Stimulated activated naive B cell treated with anti-CD40 and anti-IgM and Interleukin-4, amounts not matched to agents 10 μg/mL and 1 μg/mL and 100 μg/mL, for 72 hours (primary cell): ENCODE results near the gene SYNE2.
A peak's percentile ranks its signal among the peaks of the same experiment; 100 is the strongest.

Source experiments
- ATAC-seq, 2 donors: fragments of 150-1000 bp; cut with Tn5 transposase; replicated peaks; 2 replicates each; pipeline ENCODE4 v1.10.0; 2021; ENCODE audit warnings: moderate library complexity in 1 of 2
- DNase-seq: peaks from one replicate; pipeline ENCODE4 v3.0.0; 2021
- H3K27ac Mint-ChIP-seq: one replicate; pipeline ENCODE4 v1.8.0; 2022; ENCODE audit warnings: mild to moderate bottlenecking, mixed read lengths
- H3K27me3 Mint-ChIP-seq, 2 donors: one replicate each; pipeline ENCODE4 v1.8.0; 2022; ENCODE audit warnings: mixed read lengths in 2 of 2
- H3K36me3 Mint-ChIP-seq, 2 donors: one replicate each; pipeline ENCODE4 v1.8.0; 2022; ENCODE audit warnings: mixed read lengths in 2 of 2, mild to moderate bottlenecking in 1 of 2
- H3K4me1 Mint-ChIP-seq, 2 donors: one replicate each; pipeline ENCODE4 v1.8.0; 2022; ENCODE audit warnings: mixed read lengths in 2 of 2, mild to moderate bottlenecking in 1 of 2
- H3K4me3 Mint-ChIP-seq, 2 donors: one replicate each; pipeline ENCODE4 v1.8.0; 2022; ENCODE audit warnings: mild to moderate bottlenecking in 2 of 2, mixed read lengths in 2 of 2, moderate library complexity in 1 of 2
- H3K9me3 Mint-ChIP-seq, 2 donors: one replicate each; pipeline ENCODE4 v1.8.0; 2022; ENCODE audit warnings: mixed read lengths in 2 of 2, mild to moderate bottlenecking in 1 of 2

The SYNE2 gene

DNA sequence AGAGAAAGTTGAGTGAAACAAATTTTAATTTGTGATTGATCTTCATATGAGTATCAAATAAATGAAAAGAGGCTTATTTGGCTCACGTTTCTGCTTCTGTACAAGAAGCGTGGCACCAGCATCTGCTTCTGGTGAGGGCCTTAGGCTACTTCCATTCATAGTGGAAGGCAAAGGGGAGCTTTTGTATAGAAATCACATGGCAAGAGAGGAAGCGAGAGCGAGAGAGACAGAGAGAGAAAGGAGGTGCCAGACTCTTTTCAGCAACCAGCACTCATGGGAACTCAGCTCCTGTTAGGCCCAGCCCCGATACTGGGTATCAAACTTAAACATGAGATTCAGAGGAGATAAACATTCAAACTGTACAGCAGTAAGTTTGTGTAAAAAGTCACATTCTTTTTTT, 121.4 kb downstream of the SYNE2 start:
- H3K27ac Mint-ChIP-seq, result no peak overlapping the region
- H3K4me3 Mint-ChIP-seq, result no peak overlapping the region
- ATAC-seq, result no peak
- DNase-seq, result no peak
- H3K27me3 Mint-ChIP-seq, result no peaks in the 10 kb centered on the region
- H3K9me3 Mint-ChIP-seq, result no peaks in the 10 kb centered on the region
- H3K36me3 Mint-ChIP-seq, result peaks cover 0 to 7% of the 10 kb centered on the region in 2 donors
- no peaks in the 10 kb centered on the region for H3K4me1 Mint-ChIP-seq

DNA sequence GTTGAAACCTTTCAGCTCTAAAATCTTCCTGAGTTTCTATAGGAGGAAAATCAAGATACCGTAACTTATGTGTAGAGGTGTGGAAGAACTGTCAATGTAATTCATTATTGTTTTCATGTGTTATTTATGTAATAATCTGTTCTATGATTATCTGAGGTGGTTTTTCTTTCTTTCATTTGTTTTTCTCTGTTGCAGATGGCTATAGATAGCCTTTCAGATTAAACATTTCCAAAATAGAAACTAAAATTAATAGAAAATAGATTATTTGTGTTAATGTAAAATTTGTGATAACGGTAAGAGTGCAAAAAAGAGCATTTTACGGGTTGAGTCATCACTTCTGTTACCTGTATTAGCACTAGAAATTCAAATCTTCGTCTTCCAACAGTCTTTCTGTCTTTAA, 128.8 kb downstream of the SYNE2 start:
- Mint-ChIP-seq H3K4me3 (no peak overlapping the region), H3K27ac (no peak overlapping the region), H3K4me1 (no peaks in the 10 kb centered on the region), H3K27me3 (no peaks in the 10 kb centered on the region), H3K9me3 (no peaks in the 10 kb centered on the region), H3K36me3 (peaks cover 0 to 5% of the 10 kb centered on the region in 2 donors)
- ATAC-seq (no peak), DNase-seq (no peak)

DNA sequence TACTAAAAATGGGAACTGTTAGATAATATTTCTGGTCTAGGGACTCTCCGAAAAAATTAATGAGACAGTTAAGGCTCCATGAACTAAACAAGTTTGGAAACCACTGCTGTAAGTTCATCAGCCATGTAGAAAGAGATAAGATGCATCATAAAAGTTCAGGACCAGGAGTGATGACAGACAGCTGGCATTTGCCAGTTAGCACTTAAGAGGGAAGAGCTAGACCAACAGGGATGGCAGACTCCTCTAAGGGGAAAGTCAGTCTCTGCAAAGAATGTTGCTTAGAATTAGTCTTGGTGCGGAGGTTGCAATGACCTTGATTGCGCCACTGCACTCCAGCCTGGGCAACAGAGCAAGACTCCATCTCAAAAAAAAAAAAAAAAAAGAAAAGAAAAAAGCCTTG, 129.4 kb downstream of the SYNE2 start:
- Mint-ChIP-seq H3K36me3 (peaks cover 0 to 3% of the 10 kb centered on the region in 2 donors), H3K27ac (no peak overlapping the region), H3K4me1 (no peaks in the 10 kb centered on the region), H3K9me3 (no peaks in the 10 kb centered on the region), H3K27me3 (no peaks in the 10 kb centered on the region), H3K4me3 (no peak overlapping the region)
- DNase-seq (no peak), ATAC-seq (no peak)

DNA sequence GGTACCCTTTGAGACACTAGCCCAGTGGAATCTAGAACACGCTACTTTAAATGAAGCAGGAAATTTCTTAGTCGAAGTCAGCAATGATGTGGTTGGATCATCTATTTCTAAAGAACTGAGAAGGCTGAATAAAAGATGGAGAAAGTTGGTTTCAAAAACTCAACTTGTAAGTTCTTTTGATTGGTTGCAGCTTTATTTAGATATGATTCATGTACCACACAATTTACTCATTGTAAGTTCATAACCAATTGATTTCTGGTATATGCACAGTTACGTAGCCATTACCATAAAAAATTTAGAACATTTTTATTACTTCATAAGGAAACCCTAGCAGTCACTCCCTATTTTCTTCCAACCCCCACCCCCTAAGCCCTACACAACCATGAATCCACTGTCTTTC, 129.8 kb downstream of the SYNE2 start:
- DNase-seq (no peak), ATAC-seq (no peak)
- no peaks in the 10 kb centered on the region for H3K27me3 Mint-ChIP-seq
- H3K36me3 Mint-ChIP-seq, result peaks cover 0 to 3% of the 10 kb centered on the region in 2 donors
- no peaks in the 10 kb centered on the region for H3K9me3 Mint-ChIP-seq
- no peaks in the 10 kb centered on the region for H3K4me1 Mint-ChIP-seq
- no peak overlapping the region for H3K27ac Mint-ChIP-seq
- H3K4me3 Mint-ChIP-seq, result no peak overlapping the region

DNA sequence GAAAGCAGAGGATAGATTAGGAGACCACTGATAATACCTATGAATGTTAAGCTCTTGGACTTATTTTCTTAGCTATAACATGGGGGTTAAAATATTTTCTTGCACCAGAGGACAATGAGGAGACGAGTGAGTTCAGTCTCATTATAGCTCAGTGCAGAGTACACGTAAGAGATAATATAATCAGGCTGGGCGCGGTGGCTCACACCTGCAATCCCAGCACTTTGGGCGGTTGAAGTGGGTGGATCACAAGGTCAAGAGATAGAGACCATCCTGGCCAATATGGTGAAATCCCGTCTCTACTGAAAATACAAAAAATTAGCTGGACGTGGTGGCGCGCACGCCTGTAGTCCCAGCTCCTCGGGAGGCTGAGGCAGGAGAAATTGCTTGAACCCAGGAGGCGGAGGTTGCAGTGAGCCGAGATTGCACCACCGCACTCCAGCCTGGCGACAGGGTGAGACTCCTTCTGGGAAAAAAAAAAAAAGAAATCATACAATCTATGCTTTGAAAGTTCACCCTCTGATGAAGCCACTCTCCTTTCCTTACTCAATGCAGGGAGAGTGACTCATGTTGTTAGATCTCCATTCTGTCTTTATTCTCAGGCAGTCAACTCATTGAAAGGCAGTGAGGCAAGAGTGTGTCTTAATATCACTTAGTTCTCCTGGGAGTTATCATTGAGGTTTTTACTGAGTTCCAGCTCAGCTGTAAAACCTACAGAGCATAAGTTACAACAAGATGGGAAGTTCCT, 134.2 kb downstream of the SYNE2 start:
- peaks cover 2 to 5% of the 10 kb centered on the region in 2 donors for H3K4me1 Mint-ChIP-seq
- no peak for DNase-seq
- no peaks in the 10 kb centered on the region for H3K9me3 Mint-ChIP-seq
- no peak overlapping the region for H3K27ac Mint-ChIP-seq
- H3K4me3 Mint-ChIP-seq, result no peak overlapping the region
- H3K27me3 Mint-ChIP-seq, result no peaks in the 10 kb centered on the region
- no peak for ATAC-seq
- H3K36me3 Mint-ChIP-seq, result peaks cover 1 to 2% of the 10 kb centered on the region in 2 donors

DNA sequence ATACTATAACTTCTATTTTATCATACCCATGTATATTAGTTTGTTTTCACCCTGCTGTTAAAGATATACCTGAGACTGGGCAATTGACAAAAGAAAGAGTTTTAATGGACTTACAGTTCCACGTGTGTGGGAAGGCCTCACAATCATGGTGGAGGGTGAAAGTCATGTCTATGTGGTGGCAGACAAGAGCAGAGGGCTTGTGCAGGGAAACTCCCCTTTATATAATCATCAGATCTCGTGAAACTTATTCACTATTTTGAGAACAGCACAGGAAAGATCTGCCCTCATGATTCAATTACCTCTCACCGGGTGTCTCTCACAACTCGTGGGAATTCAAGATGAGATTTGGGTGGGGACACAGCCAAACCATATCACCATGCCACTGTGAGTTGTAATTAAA, 135.8 kb downstream of the SYNE2 start:
- ATAC-seq, result no peak
- Mint-ChIP-seq H3K36me3 (peaks cover 5 to 6% of the 10 kb centered on the region in 2 donors), H3K4me1 (peaks cover 4 to 11% of the 10 kb centered on the region in 2 donors), H3K27ac (no peak overlapping the region), H3K27me3 (no peaks in the 10 kb centered on the region), H3K9me3 (no peaks in the 10 kb centered on the region), H3K4me3 (no peak overlapping the region)
- DNase-seq, result no peak

DNA sequence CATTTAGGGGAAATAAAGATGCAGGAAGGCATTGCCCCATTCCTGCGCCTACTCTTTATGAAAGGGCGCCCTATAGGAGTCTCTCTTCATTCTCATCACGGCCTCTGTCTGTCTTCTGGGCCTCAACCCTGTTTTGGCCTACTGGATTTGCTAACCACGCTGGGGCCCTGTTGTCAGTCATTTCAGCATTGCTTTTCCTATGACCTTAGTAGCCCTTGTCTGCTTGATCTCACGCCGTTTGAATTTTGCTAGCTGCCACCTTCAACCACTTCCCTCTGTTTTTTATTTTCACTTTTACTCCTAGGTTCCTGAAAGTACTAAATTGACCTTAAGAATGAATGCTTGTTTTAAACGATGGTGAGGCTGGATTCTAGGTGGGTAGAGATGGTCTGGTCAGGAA, 139.0 kb downstream of the SYNE2 start:
- DNase-seq (no peak), ATAC-seq (peak; percentile 76 to 79)
- H3K36me3 Mint-ChIP-seq, result peaks cover 6 to 7% of the 10 kb centered on the region in 2 donors
- H3K27me3 Mint-ChIP-seq, result no peaks in the 10 kb centered on the region
- H3K4me3 Mint-ChIP-seq, result peak overlapping the region in 1 of 2 donors; percentile 28
- H3K4me1 Mint-ChIP-seq, result peaks cover 4 to 11% of the 10 kb centered on the region in 2 donors
- peak overlapping the region; percentile 44 for H3K27ac Mint-ChIP-seq
- no peaks in the 10 kb centered on the region for H3K9me3 Mint-ChIP-seq

DNA sequence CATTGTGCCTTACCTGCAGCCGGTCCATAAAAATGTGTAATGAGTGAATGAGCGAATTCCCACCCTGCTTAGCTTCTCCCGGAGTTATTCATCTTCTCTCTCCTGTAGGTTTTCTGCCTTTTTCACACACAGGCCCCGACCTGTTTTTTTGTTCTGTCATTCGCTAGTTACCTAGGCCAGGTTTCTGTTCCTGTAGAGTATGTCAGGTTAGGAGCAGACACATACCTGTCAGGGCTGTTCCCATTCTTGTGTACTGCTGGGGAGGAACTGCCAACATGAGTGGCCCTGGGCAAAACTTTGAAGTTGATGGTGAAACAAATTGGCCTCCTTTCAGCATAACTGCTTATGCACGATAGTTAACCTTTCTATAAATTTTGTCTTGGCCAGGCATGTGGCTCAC, 140.1 kb downstream of the SYNE2 start:
- Mint-ChIP-seq H3K27ac (peak overlapping the region; percentile 47), H3K9me3 (no peaks in the 10 kb centered on the region), H3K4me3 (no peak overlapping the region), H3K27me3 (no peaks in the 10 kb centered on the region), H3K4me1 (peaks cover 4 to 11% of the 10 kb centered on the region in 2 donors), H3K36me3 (peaks cover 6 to 7% of the 10 kb centered on the region in 2 donors)
- no peak for DNase-seq
- ATAC-seq, result no peak

DNA sequence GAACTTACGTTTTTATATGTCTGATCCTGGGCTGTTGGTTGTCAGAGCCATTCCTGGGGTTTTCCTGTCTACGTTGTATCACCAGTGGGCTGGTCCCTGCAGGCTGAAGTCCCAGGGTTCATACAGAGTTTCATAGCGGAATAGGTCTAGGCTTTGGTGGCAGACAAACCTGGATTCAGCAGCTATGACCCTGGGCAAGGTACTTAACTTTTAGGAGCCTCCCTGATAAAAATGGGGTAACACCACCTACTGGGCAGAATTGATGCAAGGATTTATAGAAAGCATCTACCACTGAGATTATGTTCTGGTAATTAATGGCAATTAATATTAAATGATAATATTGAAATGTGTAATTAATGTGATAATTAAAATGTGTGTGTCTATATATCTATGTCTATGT, 141.2 kb downstream of the SYNE2 start:
- no peak for ATAC-seq
- Mint-ChIP-seq H3K36me3 (peaks cover 6 to 7% of the 10 kb centered on the region in 2 donors), H3K4me1 (peaks cover 4 to 11% of the 10 kb centered on the region in 2 donors), H3K27me3 (no peaks in the 10 kb centered on the region), H3K4me3 (no peak overlapping the region), H3K9me3 (no peaks in the 10 kb centered on the region), H3K27ac (no peak overlapping the region)
- DNase-seq, result no peak

DNA sequence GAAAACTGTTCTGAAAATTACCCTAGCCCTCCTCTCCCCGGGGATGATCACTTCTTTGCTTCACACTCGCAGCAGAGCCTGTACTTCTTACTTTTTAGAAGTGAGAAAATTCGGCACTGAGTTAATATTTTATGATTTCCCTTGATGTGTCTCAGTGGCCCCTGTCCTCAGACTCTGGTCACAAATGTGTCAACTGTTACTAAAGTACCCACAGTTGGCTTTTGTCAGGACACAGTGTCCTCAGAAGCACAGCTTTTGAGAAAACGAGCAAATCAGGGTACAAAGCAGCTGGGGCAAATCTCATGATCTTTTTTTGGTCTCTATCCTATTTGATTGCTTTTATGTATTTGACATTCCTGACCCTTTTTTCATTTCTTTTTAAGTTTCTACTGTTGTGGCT, 142.5 kb downstream of the SYNE2 start:
- peaks cover 6 to 10% of the 10 kb centered on the region in 2 donors for H3K36me3 Mint-ChIP-seq
- H3K4me3 Mint-ChIP-seq, result no peak overlapping the region
- DNase-seq (no peak), ATAC-seq (no peak)
- peaks cover 4 to 11% of the 10 kb centered on the region in 2 donors for H3K4me1 Mint-ChIP-seq
- no peaks in the 10 kb centered on the region for H3K9me3 Mint-ChIP-seq
- H3K27ac Mint-ChIP-seq, result no peak overlapping the region
- H3K27me3 Mint-ChIP-seq, result no peaks in the 10 kb centered on the region

DNA sequence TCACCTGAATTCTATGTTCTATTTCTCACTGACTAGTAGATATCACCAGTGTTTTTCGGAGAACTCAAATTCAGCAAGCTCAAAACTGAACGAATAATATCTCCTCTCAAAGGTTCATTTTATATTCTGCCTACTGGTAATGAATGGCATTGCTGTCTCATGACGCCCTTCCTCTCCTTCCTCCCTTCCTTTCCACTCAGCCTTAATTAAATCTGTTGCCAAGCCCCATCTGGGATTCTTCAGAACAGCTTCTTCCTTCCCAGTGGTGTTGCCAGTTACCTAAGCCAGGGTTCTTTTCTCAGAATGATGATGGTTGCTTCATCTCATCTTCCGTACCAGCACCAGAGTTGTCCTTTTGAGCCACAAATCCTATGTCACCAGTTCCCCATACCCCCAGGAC, 143.2 kb downstream of the SYNE2 start:
- H3K27ac Mint-ChIP-seq, result no peak overlapping the region
- no peak overlapping the region for H3K4me3 Mint-ChIP-seq
- no peaks in the 10 kb centered on the region for H3K9me3 Mint-ChIP-seq
- peaks cover 10% of the 10 kb centered on the region in 2 donors for H3K36me3 Mint-ChIP-seq
- H3K27me3 Mint-ChIP-seq, result no peaks in the 10 kb centered on the region
- DNase-seq (no peak), ATAC-seq (no peak)
- peaks cover 4 to 11% of the 10 kb centered on the region in 2 donors for H3K4me1 Mint-ChIP-seq

DNA sequence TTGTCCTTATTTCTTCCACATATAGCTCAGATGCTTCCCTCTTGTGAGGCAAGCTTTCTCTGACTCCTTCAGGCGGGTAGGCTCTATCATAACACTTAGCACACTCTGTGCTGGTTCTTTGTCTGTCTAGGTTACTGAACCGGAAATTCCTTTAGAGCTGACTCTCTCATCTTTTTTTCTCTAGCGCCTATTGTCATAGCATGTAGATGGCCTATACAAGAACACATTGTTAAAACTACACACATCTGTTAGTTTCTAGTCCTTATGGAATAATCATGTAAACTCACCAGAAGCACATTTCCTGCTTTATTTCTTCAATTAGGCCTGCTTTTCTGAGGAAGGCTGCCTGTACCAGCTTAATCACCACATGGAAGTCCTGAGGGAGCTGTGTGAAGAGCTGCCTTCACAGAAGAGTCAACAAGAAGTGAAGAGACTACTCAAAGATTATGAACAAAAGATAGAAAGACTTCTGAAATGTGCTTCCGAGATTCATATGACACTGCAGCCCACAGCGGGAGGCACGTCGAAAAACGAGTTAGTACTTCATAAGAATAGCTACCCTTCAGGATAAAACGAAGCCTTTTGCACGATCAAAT, 143.9 kb downstream of the SYNE2 start:
- no peaks in the 10 kb centered on the region for H3K27me3 Mint-ChIP-seq
- peaks cover 11 to 14% of the 10 kb centered on the region in 2 donors for H3K36me3 Mint-ChIP-seq
- no peaks in the 10 kb centered on the region for H3K9me3 Mint-ChIP-seq
- H3K4me3 Mint-ChIP-seq, result no peak overlapping the region
- ATAC-seq, result no peak
- peaks cover 4 to 9% of the 10 kb centered on the region in 2 donors for H3K4me1 Mint-ChIP-seq
- DNase-seq, result no peak
- H3K27ac Mint-ChIP-seq, result no peak overlapping the region

DNA sequence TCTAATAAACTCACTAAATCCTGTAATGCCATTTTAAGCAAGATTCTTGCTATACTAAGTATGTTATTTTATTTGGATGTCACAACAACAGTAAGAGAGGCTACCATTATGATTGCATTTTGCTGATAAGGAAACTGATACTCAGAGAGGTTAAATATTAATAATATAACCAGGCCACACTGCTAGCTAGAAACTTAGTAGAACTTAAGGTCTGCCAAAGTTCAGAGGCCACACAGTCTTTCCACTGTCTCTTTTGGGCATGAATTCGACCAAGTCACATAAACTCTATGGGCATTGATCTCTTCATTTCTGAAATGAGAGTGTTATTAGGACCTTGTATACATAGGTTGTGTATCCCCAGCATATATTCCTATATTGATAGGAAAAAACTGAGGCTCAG, 147.9 kb downstream of the SYNE2 start:
- Mint-ChIP-seq H3K4me1 (peaks cover 2 to 5% of the 10 kb centered on the region in 2 donors), H3K27ac (no peak overlapping the region), H3K4me3 (no peak overlapping the region), H3K27me3 (no peaks in the 10 kb centered on the region), H3K36me3 (peaks cover 9 to 17% of the 10 kb centered on the region in 2 donors), H3K9me3 (no peaks in the 10 kb centered on the region)
- no peak for ATAC-seq
- no peak for DNase-seq

DNA sequence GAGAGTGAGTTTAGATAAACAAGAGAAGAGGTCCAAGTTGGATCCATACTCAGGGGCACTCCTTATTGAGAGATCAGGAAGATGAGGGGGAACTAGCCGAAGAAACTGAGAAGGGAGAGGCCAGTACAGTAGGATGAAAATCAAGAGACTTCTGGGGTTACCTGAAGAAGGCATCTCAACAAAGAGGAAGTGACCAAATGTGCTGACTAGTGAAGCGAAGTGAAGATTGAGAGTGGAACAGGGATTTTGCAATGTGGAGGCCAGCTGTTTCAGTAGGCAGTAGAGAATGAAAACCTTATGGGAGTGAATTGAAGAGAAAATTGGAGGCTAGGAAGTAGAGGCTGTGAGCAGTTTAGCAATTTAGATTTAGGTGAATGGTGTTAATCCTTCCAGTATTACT, 153.0 kb downstream of the SYNE2 start:
- peaks cover 4 to 7% of the 10 kb centered on the region in 2 donors for H3K4me1 Mint-ChIP-seq
- peaks cover 4 to 14% of the 10 kb centered on the region in 2 donors for H3K36me3 Mint-ChIP-seq
- H3K4me3 Mint-ChIP-seq, result no peak overlapping the region
- ATAC-seq (peak in 1 of 2 donors; percentile 56), DNase-seq (no peak)
- H3K27ac Mint-ChIP-seq, result no peak overlapping the region
- no peaks in the 10 kb centered on the region for H3K9me3 Mint-ChIP-seq
- H3K27me3 Mint-ChIP-seq, result no peaks in the 10 kb centered on the region

DNA sequence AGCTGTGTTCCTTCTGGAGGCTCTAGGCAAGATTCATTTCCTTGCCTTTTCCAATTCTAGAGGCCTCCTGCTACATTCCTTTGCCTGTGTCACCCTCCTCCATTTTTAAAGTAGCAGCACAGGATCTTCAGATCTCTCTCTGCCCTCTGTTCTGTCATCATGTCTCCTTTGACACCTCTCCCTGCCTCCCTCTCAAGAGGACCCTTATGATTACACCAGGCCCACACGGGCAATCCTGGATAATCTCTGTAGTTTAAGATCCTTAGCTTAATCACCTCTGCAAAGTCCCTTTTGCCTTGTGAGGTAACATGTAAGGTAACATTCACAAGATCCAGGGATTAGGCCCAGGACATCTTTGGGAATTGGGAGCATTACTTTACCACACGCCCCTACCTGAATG, 155.2 kb downstream of the SYNE2 start:
- H3K4me3 Mint-ChIP-seq, result no peak overlapping the region
- no peaks in the 10 kb centered on the region for H3K9me3 Mint-ChIP-seq
- ATAC-seq, result no peak
- H3K27ac Mint-ChIP-seq, result no peak overlapping the region
- peaks cover 4 to 7% of the 10 kb centered on the region in 2 donors for H3K4me1 Mint-ChIP-seq
- no peak for DNase-seq
- no peaks in the 10 kb centered on the region for H3K27me3 Mint-ChIP-seq
- peaks cover 2 to 8% of the 10 kb centered on the region in 2 donors for H3K36me3 Mint-ChIP-seq
